HG03442 (cell line): Measurements from ENCODE around the gene MAPKAPK2.

Experiments
- ATAC-seq: cut with Tn5 transposase; IDR thresholded peaks from one replicate; pipeline ENCODE4 v1.9.1; 2021; ENCODE audit warnings: mild to moderate bottlenecking, moderate library complexity; ENCODE audit not compliant: unreplicated experiment

The MAPKAPK2 gene

DNA sequence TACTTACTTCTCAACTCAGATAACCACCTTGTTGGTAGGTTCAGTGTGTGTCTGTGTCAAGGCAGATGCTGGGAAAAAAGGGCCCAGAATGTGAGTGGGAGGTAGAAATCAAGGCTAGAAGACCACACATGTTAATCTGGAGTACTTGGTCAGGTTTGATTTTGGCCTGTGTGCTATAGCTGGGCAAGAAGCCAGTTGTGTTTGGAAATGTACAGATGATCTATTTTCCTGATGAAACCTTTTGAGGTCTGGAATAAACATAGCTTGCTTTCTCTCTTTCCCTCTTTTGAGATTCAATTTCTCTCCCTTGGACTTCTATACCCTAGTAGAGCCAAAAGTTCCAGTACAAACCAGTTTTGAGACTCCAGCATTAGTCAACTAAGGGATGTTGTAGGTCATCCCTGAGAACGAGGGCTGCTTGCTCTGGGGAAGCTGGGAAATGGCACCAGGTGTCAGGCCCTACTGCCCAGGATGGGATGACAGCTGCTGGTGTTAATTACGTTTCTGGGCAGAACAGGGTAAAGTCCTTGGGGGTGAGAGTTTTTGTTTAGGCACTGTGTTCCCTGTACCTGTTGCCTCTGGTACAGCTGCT, 15.8 kb downstream of the MAPKAPK2 start:
- no peak for ATAC-seq

DNA sequence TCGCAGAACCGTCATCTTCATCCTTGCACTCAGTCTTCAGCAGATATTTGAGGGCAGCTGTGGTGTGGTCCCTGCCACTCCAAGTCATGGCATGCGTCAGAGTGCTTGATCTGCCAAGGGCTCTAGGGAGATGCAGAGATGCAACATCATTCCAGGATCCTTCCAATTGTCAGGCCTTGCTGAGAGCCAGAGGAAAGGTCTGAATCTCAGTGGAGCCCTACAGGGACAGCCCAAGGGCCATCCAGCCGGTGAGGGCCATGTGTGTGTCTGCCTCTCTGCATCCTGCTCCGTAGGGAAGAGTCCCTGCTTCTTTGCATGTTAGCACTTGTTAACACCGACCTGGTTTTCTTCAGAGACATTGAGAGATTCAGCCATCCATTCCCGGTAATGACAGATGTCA, 17.6 kb downstream of the MAPKAPK2 start:
- no peak for ATAC-seq

DNA sequence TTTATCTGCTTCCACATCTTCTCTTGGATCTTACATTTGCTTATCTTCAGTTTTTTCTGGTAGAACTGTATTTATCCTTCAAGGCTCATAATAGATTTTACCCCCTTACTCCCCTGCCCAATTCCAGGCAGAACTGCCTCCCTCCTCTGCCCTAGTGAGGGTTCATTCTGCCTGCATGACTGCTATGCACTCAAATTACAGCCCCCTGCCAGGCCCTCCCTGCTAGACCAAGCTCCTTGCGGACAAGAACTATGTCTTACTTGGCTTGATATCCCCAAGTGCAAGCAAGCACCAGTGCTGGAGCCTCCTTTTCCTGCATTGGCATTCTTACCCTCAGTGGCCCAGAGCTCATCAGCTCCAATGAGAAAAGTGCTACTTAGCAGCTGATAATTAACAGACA, 18.1 kb downstream of the MAPKAPK2 start:
- ATAC-seq = no peak

DNA sequence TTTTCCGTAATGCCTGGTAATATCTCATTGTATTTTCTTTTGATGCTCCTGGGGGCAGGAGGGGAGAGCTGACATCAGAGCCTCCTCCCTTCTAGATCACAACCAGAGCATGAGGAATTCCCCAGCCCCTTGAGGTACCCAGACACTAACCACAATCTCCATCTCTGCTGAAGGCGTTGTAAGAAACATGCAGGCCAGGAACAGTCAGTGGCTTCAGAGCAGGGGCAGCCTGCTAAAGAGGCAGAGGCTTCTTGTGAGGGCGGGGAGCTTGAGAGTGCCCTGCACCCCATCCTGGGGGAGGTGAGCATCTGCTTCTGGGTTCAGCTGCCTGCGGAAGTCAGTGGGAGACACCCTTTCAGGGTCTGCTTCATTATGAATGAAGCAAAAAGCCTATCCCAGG, 19.0 kb downstream of the MAPKAPK2 start:
- peak; percentile 46 for ATAC-seq

DNA sequence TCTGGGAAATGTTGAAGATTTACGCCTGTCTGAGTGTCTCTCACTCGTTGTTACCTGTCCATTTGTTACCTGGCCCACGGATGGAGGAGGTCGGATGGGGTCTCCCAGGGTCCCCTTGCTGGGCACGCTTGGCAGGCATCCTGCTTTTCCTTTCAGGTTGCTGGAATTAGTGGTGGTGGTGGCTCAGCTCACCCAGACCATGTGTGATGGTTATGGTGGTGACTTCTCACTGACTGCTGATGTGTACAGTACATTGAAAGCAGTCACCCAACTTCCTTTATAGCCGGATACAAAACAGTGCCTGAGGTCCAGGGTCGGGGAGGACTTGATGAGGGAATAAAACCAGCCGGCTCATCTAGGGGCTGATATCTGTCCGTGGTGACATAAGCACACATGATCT, 19.5 kb downstream of the MAPKAPK2 start:
- no peak for ATAC-seq

DNA sequence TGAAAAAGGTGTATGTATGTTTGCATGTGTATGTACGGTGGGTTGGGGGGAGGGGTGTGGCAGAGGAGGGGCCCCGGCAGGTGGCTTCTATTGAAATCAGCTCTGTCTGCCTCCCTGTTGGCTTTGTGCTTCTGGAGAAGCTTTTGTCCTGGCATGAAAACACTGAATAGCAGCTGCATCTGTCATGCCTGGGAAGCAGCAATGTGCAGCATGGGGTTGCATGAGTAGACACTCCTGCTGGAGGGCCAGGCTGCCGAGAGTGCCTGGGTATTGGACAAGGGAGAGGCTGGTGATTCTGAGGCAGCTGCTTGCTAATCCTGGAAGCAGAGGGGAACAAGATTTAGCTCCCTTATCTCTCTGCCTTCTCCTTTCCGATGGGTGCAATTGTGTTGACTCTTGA, 20.5 kb downstream of the MAPKAPK2 start:
- no peak for ATAC-seq

DNA sequence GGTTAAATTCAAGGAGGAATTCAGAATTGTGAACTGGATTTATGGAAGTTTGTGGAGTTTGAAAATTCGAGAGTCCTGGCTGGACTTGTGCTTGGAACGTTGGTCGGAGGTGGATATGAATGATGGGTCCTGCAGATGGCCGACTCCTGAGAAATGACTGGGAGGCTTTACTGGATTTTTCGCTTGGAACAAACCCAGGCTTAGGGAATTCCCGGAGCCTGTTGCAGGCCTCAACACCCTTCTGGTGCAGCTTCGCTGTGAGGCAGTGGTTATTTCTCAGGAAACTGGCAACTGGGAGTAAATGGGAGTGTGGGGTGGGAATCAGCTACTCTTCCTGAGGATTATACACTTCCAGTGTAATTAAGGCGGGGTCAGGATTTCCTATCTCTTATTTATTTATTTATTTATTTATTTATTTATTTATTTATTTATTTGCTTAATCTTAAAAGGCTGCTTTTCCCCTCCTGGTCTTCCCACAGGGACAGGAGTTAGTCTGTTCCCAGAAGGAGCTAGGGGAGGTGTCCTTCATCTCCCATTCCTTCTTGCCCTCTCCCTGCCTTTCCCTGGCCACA, 21.1 kb downstream of the MAPKAPK2 start:
- no peak for ATAC-seq

DNA sequence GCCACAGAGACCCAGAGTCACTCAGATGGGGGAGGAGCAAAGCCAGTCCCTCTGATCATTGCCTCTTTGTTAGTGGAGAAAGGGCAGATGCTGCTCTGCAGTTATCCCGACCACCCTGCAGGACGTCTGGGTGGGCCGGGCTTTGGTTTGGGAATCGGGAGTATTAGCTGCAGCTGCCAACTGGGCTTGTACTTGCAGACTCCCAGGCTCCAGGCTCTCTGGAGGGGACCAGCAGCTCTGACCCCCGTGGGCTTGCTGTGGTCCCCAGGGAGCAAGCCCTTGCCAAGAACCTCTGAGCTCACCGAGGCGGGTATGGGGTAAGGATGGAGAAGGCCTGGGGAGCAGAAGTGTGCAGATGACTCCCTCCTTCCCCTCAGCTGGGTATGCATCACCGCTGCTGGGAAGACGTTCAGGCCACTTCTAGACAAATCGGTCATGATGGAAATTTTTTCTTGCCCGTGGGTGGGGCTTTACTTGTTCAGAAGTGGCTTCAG, 21.6 kb downstream of the MAPKAPK2 start:
- ATAC-seq = no peak

DNA sequence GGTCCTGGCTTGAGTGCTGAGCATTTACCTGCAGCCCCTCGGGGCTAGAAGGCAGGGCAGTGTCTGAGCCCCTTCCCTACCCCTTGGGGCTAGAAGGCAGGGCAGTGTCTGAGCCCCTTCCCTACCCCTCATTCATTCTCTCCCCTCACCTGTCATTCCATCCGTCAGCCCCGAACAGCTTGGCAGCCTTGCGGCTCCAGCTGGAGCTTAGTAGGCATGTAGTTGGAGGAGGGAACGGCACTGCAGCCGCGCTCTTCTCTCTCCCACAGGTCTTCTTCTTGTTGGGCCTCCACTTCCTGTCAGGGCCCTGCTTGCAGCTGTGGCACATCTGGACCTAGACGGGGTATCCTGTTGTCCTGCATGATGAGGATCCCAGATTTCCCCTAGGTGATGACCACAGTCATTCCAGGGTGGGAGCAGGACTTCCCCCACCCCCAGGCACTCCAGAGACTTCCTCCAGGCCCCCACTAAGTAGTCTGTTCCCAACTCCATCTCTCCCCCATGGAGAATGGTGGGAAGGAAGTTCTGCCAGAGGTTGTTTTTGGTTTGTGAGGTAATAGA, 22.2 kb downstream of the MAPKAPK2 start:
- ATAC-seq = no peak

DNA sequence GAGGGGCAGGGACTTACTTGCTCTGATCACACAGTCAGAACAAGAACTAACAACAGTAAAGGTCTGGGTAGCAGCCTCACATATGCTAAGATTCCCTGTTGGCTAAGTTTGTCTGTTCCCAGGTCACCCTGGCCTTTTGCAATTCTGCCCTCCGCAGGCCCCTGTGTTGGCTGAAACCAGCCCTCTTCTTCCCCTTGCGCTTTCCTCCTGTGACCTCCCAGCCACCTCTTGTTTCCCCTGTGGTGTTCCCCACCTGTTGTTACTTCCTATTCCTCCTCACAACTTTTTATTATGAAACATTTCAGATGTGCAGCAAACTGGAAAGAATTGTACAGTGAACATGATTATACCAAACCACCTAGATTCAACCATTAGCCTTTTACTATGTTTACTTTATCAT, 23.4 kb downstream of the MAPKAPK2 start:
- no peak for ATAC-seq

DNA sequence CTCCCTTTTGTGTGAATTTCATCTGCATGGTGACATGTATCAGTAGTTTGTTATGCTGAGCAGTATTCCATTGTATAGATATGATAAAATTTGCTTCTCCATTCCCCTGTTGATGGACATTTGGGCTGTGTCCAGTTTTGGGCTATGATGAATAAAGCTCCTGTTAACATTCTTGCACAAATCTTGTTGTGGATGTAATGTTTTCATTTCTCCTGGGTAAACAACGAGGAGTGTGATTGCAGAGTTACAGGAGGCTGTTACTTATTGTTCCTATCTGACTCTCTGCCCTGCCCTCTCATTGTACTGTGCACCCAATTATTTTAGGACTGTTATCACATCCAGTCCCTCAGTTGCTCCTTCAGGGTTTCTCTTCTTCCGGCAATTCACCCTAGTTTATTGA, 24.2 kb downstream of the MAPKAPK2 start:
- ATAC-seq = no peak

DNA sequence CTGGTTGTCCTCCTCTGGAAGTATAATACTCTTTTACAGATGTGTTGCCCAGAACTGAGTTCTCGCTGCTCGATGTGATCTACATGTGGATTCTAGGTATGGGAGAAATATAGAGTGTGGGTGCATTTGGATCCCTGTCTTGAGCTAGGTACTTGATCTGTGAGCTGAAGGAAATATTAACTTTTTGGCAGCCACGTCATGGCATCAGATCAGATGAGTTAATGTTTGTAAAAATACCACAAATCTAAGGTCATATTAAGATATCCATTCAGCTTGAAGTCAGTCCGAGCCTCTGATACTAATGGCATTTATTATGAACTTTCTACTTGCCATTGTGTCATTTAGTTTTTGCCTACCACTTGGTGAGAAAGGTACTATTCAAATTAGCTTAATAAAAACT, 24.6 kb downstream of the MAPKAPK2 start:
- ATAC-seq = no peak

DNA sequence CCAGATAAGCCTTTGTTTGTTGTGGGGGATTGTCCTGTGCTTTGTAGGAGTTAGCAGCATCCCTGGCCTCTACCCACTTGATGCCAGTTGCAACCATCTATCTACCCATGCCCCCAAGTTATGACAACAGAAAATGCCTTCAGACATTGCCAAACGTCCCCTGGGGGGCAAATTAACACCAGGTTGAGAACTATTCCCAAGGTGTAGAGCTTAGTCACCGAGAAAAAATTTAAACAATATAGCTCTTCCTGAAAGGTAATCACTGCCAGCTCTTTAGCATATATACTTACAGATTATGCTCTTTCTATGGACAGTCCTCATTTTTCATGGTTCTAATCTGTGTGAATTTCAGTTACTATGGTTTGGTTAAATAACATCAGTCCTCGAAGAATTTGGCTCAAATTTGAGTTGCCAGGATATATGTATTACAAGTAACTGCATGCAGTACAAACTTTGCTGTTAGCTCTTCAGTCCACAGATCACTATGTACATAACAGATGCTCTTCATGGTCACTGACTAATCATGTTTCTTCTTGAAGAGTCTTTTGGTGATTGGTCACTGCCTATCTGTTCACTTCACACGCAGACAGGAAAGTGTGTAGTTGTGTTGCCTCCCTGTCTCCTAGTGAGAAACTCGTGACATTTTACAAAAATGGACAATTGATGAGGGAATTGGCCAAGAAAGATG, 25.2 kb downstream of the MAPKAPK2 start:
- ATAC-seq = no peak

DNA sequence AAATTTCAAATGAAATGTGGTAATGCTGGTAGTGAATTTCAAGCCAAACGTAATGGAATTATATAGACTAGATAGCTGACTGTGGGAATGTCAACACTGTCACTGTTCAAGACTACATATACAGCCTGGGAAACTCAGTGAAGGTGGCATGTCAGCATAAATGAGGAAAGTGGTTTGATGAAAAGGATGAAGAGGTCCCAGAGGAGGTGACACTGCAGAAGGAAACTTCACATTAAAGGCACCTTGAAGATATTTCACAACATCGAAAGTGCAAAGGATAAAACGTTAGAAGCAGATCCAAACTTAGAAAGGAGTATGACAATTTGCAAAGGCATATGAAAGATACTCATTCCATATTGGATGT, 25.7 kb downstream of the MAPKAPK2 start:
- ATAC-seq = no peak

DNA sequence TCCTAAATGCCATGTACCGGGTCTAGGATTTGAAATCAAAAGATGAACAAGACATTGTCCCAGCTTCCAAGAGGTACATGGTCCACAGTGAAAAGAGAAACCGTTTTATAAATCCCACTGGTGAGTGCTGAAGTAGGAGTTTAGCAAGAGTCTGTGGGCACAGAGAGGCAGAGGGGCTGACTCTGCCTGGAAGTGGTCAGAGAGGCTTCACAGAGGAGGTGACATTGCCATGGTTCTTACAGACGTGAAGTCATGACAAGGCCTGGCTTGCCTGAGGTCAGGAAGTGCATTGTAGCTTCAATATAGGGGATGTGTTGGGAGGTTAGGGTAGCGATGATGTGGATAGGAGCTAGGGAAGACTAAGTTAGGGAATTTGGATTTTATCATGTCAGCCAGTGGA, 28.4 kb downstream of the MAPKAPK2 start:
- ATAC-seq = no peak

DNA sequence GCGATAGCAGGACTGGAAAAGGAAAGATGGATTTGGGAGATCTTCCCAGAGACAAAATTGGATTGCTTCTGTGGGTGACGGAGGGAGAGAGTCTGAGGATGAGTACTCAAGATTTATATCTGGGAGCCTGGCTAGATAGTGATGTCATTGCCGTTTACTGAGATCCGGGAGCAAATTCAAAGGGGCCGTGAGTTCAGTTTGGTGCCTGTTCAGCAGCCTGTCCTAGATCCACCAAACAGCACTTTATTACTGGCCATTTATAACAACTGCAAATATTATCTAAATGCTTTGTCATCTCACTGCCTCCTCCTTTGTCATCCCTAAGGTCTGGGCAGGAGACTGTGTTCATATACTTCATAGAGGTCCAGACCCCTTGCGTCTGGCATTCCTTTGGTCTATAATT, 29.2 kb downstream of the MAPKAPK2 start:
- ATAC-seq = no peak

DNA sequence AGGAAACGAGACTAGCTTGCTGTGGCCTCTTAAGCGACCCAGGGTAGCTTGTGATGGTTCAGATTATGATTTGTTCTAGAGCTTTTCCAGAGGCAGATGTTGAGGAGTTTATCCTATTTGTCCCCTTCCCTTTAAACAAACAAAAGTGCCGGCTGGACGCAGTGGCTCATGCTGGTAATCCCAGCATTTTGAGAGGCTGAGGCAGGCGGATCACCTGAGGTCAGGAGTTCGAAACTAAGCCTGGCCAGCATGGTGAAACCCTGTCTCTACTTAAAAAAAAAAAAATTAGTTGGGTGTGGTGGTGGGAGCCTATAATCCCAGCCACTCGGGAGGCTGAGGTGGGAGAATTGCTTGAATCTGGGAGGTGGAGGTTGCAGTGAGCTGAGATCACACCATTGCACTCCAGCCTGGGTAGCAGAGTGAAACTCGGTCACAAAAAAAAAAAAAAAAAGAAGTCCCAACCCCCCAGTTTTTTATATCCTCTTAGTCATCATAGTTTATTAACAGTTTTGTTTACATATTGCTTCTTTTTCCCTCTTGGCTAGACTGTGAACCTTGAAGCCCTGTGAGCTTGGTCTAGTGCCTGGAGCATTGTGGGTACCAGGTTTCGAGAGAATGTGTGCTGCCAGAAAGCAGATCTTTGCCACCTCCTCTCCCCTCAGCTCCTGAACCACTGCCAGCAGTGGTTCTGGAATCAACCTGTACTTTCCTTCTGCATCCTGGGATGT, 29.8 kb downstream of the MAPKAPK2 start:
- no peak for ATAC-seq

DNA sequence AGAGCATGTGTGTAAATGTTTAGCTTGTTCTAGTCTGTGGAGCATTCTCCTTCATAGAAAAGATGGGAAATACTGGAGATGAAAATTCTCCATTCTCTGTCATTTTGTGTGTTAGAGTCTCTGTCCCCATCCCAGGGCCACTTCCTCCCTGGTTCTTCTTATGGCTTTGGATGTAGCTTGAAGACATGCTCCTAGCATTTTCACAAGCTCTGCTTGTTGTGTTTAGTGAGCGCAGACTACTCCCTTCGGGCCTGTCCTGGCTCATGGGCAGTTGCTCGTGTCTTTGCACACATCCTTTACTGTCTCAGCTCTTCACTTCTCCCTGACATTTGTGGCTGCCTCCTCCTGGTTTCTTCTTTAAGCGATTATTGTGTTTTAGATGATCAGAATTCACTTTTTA, 30.4 kb downstream of the MAPKAPK2 start:
- no peak for ATAC-seq

DNA sequence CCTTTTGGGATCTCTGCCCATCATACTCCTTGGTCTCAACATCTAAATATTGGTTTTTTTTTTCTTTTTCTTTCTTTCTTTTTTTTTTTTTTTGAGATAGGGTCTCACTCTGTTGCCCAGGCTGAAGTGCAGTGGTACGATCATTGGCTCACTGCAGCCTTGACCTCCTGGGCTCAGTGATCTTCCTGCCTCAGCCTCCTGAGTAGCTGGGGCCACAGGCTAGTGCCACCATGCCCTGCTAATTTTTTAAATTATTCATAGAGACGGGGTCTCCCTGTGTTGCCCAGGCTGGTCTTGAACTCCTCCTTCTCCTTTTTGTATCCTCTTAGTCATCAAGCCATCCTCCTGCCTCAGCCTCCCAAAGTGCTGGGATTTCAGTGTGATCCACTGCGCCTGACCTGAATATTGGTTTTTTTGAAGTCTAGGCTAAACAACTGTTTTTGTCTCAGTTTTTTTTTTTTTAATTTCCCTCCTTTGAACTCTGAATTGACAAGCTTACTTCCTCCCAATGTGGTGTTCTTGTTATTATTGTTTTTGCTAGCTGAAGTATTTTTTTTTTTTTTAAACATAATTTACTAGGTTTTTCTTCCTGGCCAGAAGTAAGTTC, 30.9 kb downstream of the MAPKAPK2 start:
- ATAC-seq = no peak

DNA sequence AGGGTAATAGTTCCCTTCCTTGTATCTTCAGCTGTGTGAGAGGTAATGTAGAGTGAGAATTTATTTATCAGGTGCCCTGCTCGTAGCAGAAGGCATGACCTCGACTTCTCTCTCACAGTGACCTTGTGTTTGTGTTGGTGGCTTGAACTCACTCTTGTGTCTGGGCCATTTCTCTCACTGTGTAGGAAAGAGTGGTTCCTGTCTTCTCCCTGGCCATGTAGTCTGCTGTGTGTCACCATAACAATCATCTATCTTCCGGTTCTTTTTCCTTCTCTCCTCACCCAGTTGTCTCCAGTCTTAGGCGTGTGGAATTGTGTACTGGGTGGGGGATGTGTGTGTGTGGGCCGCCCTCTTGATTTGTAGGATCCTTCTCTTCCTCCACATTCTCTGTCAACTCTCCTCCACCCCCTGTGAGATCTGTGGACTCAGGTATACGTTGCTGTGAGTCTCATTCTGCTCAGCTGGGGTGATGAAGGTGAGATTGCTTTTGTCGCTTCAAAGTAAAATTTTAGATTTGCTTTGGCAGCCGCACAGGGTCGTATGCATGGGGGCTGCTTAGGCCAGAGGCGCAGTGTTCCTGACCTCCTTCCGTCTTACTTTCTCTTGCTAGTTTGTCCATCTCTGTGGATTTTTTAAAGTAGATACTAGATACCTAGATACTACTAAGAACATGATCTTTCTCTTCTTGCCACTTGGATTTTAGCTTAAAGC, 31.6 kb downstream of the MAPKAPK2 start:
- no peak for ATAC-seq
